Lung (tissue), 12 donors: Measurements from ENCODE around the gene TRIOBP. TPM values are rescaled to one million over a fixed set of nuclear protein-coding genes. Genes with fewer than 3 reads are reported as not detected.
"Not testable (repeated sequence)": the region's sequence is repeated elsewhere in the genome, so short reads cannot be mapped to it uniquely, and the experiment has no call there.

ENCODE experiments used
- ATAC-seq: fragments of 200-7000 bp; cut with Tn5 transposase; one replicate; pipeline ENCODE4 v1.9.1; 2020; ENCODE audit warnings: moderate number of reproducible peaks; ENCODE audit not compliant: insufficient read depth, low FRiP score
- DNase-seq, 3 donors: peaks; one replicate each; pipeline ENCODE4 v3.0.0-alpha.2; 2013 to 2017
- H3K27ac ChIP-seq, 2 donors: one replicate each; pipeline ENCODE4 v1.5.1; 2013; ENCODE audit warnings: mild to moderate bottlenecking in 2 of 2, moderate library complexity in 2 of 2, control low read depth in 1 of 2, inconsistent platforms in 1 of 2, low read depth in 1 of 2, low read length in 1 of 2
- H3K27me3 ChIP-seq, 3 donors: one replicate each; pipeline ENCODE4 v1.5.1; 2013; ENCODE audit warnings: low read length in 2 of 3; ENCODE audit not compliant: control insufficient read depth in 3 of 3, insufficient read depth in 3 of 3
- H3K36me3 ChIP-seq, 4 donors: one replicate each; pipeline ENCODE4 v1.5.1; 2013; ENCODE audit warnings: low read length in 4 of 4, mild to moderate bottlenecking in 1 of 4, moderate library complexity in 1 of 4; ENCODE audit not compliant: control insufficient read depth in 4 of 4, insufficient read depth in 4 of 4
- H3K4me1 ChIP-seq, 5 donors: one replicate each; pipeline ENCODE4 v1.5.1; 2013; ENCODE audit warnings: low read length in 5 of 5, mild to moderate bottlenecking in 2 of 5, moderate library complexity in 1 of 5; ENCODE audit not compliant: control insufficient read depth in 5 of 5, insufficient read depth in 5 of 5
- H3K4me3 ChIP-seq: one replicate; pipeline ENCODE4 v1.5.1; 2013; ENCODE audit warnings: mild to moderate bottlenecking, control low read depth, moderate library complexity
- H3K9ac ChIP-seq, 2 donors: one replicate each; pipeline ENCODE4 v1.5.1; 2013; ENCODE audit warnings: low read length in 2 of 2, control low read depth in 1 of 2; ENCODE audit not compliant: insufficient read depth in 1 of 2
- H3K9me3 ChIP-seq, 4 donors: one replicate each; pipeline ENCODE4 v1.5.1; 2013; ENCODE audit warnings: low read length in 3 of 4, mild to moderate bottlenecking in 1 of 4, moderate library complexity in 1 of 4; ENCODE audit not compliant: control insufficient read depth in 4 of 4, insufficient read depth in 3 of 4
- CTCF ChIP-seq: IDR thresholded peaks from 2 replicates; pipeline ENCODE4 v1.5.1; 2012; ENCODE audit warnings: mild to moderate bottlenecking; ENCODE audit errors: control extremely low read depth, extremely low read depth
- WGBS, 2 donors: extraction: QIAGEN DNeasy Blood & Tissue Kit; methylation state at CpG; one replicate each; pipeline ENCODE4 v1.1.7; 2013; 5-methylcytosine and 5-hydroxymethylcytosine counted together
- polyA plus RNA-seq, 2 donors: library from polyadenylated mRNA; stranded (reverse); fragments of 200-250 nt; gene quantifications; one replicate each; pipeline ENCODE4 v1.2.1, GENCODE V29; 2013
- total RNA-seq, 2 donors: library from RNA; depleted of rRNA in 1 of 2; stranded (reverse); fragments of >200 nt in 1 of 2; gene quantifications; one replicate each; pipeline ENCODE4 v1.2.1, GENCODE V29; 2014 to 2021
- donor health status: control.
- donor health status: control.
- donor health status: Bipolar disorder and iron deficiency.
- donor health status: healthy.
- donor health status: DM: yes; HTN: yes; CAD: no.

Gene TRIOBP
- total and polyA plus RNA-seq, 4 donors, result 37.1 to 105 (median 85.0) TPM

- no peaks in the 10 kb centered on the region for H3K27me3 ChIP-seq
- no peaks in the 10 kb centered on the region for H3K36me3 ChIP-seq
- ATAC-seq, result no peak
- H3K4me1 ChIP-seq, result no peaks in the 10 kb centered on the region
- no peak for DNase-seq
- no peaks in the 10 kb centered on the region for H3K9me3 ChIP-seq
- H3K9ac ChIP-seq, result no peak overlapping the region
- TF ChIP-seq CTCF, result no peak
- 95 to 96% methylated on average over 7 of the region's 7 CpGs for WGBS, 2 donors
- H3K27ac ChIP-seq, result no peak overlapping the region
- H3K4me3 ChIP-seq, result no peak overlapping the region
These were observed 18.9 kb downstream of the TRIOBP start for GRCh38 chr22:37715760-37716159.

- 91 to 95% methylated on average over 9 of the region's 9 CpGs for WGBS, 2 donors
- Histone ChIP-seq H3K36me3 (no peaks in the 10 kb centered on the region), H3K9ac (no peak overlapping the region), H3K27me3 (no peaks in the 10 kb centered on the region), H3K9me3 (no peaks in the 10 kb centered on the region), H3K27ac (no peak overlapping the region), H3K4me1 (no peaks in the 10 kb centered on the region), H3K4me3 (no peak overlapping the region)
- no peak for DNase-seq
- no peak for TF ChIP-seq CTCF
- ATAC-seq, result no peak
These were observed 19.9 kb downstream of the TRIOBP start for GRCh38 chr22:37716708-37717107.

GRCh38 chr22:37717235-37717634, 20.4 kb downstream of the TRIOBP start:
- WGBS, 2 donors, result 94 to 98% methylated on average over 7 of the region's 7 CpGs
- not testable (repeated sequence) for ATAC-seq, DNase-seq, H3K4me3 ChIP-seq, H3K9me3 ChIP-seq, H3K4me1 ChIP-seq, H3K9ac ChIP-seq, H3K27me3 ChIP-seq, H3K36me3 ChIP-seq, H3K27ac ChIP-seq

- H3K27me3 ChIP-seq, DNase-seq, H3K27ac ChIP-seq, H3K9ac ChIP-seq, H3K4me1 ChIP-seq, H3K4me3 ChIP-seq, ATAC-seq, H3K9me3 ChIP-seq, H3K36me3 ChIP-seq: not testable (repeated sequence)
- WGBS, 2 donors, result 84 to 98% methylated on average over 38 of the region's 38 CpGs
These were observed 21.0 kb downstream of the TRIOBP start for GRCh38 chr22:37717746-37718305.
